Muscle layer of duodenum (tissue), 2 donors: ENCODE results near the gene CERS5.
"Not testable (repeated sequence)": the region's sequence is repeated elsewhere in the genome, so short reads cannot be mapped to it uniquely, and the experiment has no call there.

Experiments used
- H3K27ac ChIP-seq: one replicate; pipeline ENCODE4 v1.7.0; 2013; ENCODE audit warnings: mild to moderate bottlenecking, low read length
- H3K27me3 ChIP-seq: one replicate; pipeline ENCODE4 v1.7.0; 2013; ENCODE audit warnings: low read depth, mild to moderate bottlenecking, control low read depth, low read length
- H3K36me3 ChIP-seq, 2 donors: one replicate each; pipeline ENCODE4 v1.7.0; 2013; ENCODE audit warnings: low read length in 2 of 2, control low read depth in 1 of 2, mild to moderate bottlenecking in 1 of 2; ENCODE audit not compliant: insufficient read depth in 2 of 2, control insufficient read depth in 1 of 2
- H3K4me1 ChIP-seq, 2 donors: one replicate each; pipeline ENCODE4 v1.7.0; 2013; ENCODE audit warnings: low read length in 2 of 2, mild to moderate bottlenecking in 2 of 2, control low read depth in 1 of 2, moderate library complexity in 1 of 2; ENCODE audit not compliant: insufficient read depth in 2 of 2, control insufficient read depth in 1 of 2
- H3K4me3 ChIP-seq, 2 donors: one replicate each; pipeline ENCODE4 v1.7.0; 2013; ENCODE audit warnings: low read length in 2 of 2, low read depth in 1 of 2, mild to moderate bottlenecking in 1 of 2
- H3K9me3 ChIP-seq, 2 donors: one replicate each; pipeline ENCODE4 v1.7.0; 2013; ENCODE audit warnings: low read length in 2 of 2, control low read depth in 1 of 2, mild to moderate bottlenecking in 1 of 2; ENCODE audit not compliant: control insufficient read depth in 1 of 2
- donor health status: healthy.

The CERS5 gene

GRCh38 chr12:50084775-50085614 lies 82.2 kb downstream of the CERS5 start, which contains the start of gene SMARCD1:
SMARCD1 (plus strand) TSS chr12:50085342; CDS start chr12:50085370, 28 bp downstream.
- H3K4me1 ChIP-seq: peaks cover 5 to 7% of the 10 kb centered on the region in 2 donors
- peak within 1 kb of the TSS; percentile 71 to 92 for H3K4me3 ChIP-seq
- H3K27ac ChIP-seq: peak within 1 kb of the TSS; percentile 92
- peaks cover 24 to 35% of the 10 kb centered on the region in 2 donors for H3K36me3 ChIP-seq
- no peaks in the 10 kb centered on the region for H3K9me3 ChIP-seq
- H3K27me3 ChIP-seq: no peaks in the 10 kb centered on the region

GRCh38 chr12:50084409-50084774 lies 82.8 kb downstream of the CERS5 start:
- H3K27ac ChIP-seq: peak overlapping the region; percentile 92
- H3K27me3 ChIP-seq, H3K4me1 ChIP-seq, H3K9me3 ChIP-seq: not testable (repeated sequence)
- H3K4me3 ChIP-seq: peak overlapping the region; percentile 71 to 92
- H3K36me3 ChIP-seq: peaks cover 18 to 29% of the 10 kb centered on the region in 2 donors

- no peaks in the 10 kb centered on the region for H3K27me3 ChIP-seq
- H3K4me1 ChIP-seq: peaks cover 0 to 7% of the 10 kb centered on the region in 2 donors
- H3K27ac ChIP-seq: no peak overlapping the region
- no peak overlapping the region for H3K4me3 ChIP-seq
- peaks cover 9 to 21% of the 10 kb centered on the region in 2 donors for H3K36me3 ChIP-seq
- H3K9me3 ChIP-seq: no peaks in the 10 kb centered on the region
Measured at GRCh38 chr12:50083301-50083700, 83.9 kb downstream of the CERS5 start.

GRCh38 chr12:50082644-50083043 lies 84.5 kb downstream of the CERS5 start:
- Histone ChIP-seq H3K27ac (no peak overlapping the region), H3K9me3 (no peaks in the 10 kb centered on the region), H3K36me3 (peaks cover 2 to 15% of the 10 kb centered on the region in 2 donors), H3K4me1 (peaks cover 0 to 7% of the 10 kb centered on the region in 2 donors), H3K4me3 (no peak overlapping the region), H3K27me3 (no peaks in the 10 kb centered on the region)

- Histone ChIP-seq H3K27me3 (no peaks in the 10 kb centered on the region), H3K27ac (no peak overlapping the region), H3K4me1 (peaks cover 0 to 7% of the 10 kb centered on the region in 2 donors), H3K36me3 (peaks cover 0 to 3% of the 10 kb centered on the region in 2 donors), H3K4me3 (no peak overlapping the region), H3K9me3 (no peaks in the 10 kb centered on the region)
Measured at GRCh38 chr12:50081096-50081808, 85.9 kb downstream of the CERS5 start.

GRCh38 chr12:50079771-50080170 lies 87.4 kb downstream of the CERS5 start:
- H3K36me3 ChIP-seq: peaks cover 0 to 3% of the 10 kb centered on the region in 2 donors
- H3K27ac ChIP-seq: no peak overlapping the region
- no peaks in the 10 kb centered on the region for H3K27me3 ChIP-seq
- no peaks in the 10 kb centered on the region for H3K4me1 ChIP-seq
- no peak overlapping the region for H3K4me3 ChIP-seq
- H3K9me3 ChIP-seq: no peaks in the 10 kb centered on the region
